KOPT-K1 (cell line): ENCODE results near the gene OR13G1.

Experiments used
- H3K27ac ChIP-seq: fragments of 200-600 bp; sonication (generic); 2 replicates; pipeline ENCODE4 v1.5.1; 2016; ENCODE audit warnings: antibody characterized with exemption, mild to moderate bottlenecking, low read depth, low read length; ENCODE audit not compliant: poor library complexity, severe bottlenecking
- H3K36me3 ChIP-seq: fragments of 200-600 bp; sonication (generic); 2 replicates; pipeline ENCODE4 v1.5.1; 2017; ENCODE audit warnings: antibody characterized with exemption, mild to moderate bottlenecking, low read length, moderate library complexity; ENCODE audit not compliant: insufficient read depth
- H3K9me3 ChIP-seq: fragments of 200-600 bp; sonication (generic); 2 replicates; pipeline ENCODE4 v1.5.1; 2017; ENCODE audit warnings: antibody characterized with exemption, low read length, mild to moderate bottlenecking; ENCODE audit not compliant: insufficient read depth, poor library complexity, severe bottlenecking

Gene OR13G1

DNA sequence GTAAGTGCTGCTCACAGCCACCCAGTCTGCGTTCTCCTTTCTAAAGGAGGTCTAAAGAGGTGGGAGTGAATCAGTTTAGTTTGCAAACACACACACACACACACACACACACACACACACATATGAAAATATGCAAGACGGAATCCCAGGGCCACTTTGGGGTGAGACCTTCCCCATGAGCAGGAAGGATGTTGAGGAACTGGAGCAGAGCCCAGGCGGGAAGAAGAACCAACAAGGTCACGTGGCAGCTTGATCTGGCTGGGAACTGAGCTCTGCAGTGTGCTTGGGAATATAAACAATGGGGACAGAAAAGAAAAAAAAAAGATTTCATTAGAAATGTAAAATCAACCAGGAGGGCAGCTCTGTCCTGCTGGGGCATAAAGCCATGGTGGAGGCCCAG, 41.5 kb downstream of the OR13G1 start:
- no peak overlapping the region for H3K27ac ChIP-seq
- no peaks in the 10 kb centered on the region for H3K36me3 ChIP-seq
- no peaks in the 10 kb centered on the region for H3K9me3 ChIP-seq

DNA sequence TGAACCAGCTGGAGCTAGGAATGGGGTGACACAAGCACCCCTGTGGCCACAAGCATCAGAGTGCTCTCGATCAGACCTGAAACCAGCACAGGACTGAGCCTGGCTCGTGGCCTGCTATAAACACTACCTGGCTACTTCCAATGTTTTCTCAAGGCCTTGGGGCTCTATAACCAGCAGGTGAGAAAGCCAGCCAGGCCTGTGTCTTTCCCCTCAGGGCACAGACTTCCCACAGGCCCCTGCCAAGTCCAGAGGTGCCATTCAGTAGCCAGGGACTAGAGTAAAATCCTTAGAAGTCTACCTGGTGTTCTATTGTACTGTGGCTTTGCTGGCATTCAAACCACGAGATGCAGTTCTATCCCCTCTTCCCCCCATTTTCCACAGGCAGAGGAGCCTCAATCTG, 51.6 kb downstream of the OR13G1 start:
- H3K9me3 ChIP-seq = no peaks in the 10 kb centered on the region
- no peak overlapping the region for H3K27ac ChIP-seq
- no peaks in the 10 kb centered on the region for H3K36me3 ChIP-seq
